ENCODE data around the gene LMO3. TPM values are rescaled to one million over a fixed set of nuclear protein-coding genes. Genes with fewer than 3 reads are reported as not detected.

LMO3 gene
- total RNA-seq, 4 donors from 2014 or later = 132 to 282 (median 197) TPM

DNA sequence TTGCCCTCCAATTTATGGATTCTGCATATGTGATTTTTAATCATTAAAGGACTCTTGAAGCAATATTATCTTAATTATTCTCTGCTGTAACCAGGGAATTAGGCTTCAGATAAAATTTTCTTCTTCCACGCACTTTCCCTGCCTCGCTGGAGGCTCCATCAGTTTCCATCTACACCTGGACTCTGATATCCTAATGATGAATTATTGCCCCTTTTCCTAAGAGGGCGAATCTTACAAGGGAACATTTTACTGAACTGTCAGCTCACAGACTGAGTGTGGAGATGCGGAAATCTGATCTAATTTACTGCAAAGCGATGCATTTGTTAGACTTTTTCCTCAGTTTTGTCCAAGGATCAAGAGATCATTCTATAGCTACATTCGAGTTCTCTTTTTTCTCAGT is 43.0 kb downstream of the LMO3 start:
- TF ChIP-seq POLR2A (IDR thresholded peaks at IDR 0.05) = no peak
- TF ChIP-seq, protein P1, sequence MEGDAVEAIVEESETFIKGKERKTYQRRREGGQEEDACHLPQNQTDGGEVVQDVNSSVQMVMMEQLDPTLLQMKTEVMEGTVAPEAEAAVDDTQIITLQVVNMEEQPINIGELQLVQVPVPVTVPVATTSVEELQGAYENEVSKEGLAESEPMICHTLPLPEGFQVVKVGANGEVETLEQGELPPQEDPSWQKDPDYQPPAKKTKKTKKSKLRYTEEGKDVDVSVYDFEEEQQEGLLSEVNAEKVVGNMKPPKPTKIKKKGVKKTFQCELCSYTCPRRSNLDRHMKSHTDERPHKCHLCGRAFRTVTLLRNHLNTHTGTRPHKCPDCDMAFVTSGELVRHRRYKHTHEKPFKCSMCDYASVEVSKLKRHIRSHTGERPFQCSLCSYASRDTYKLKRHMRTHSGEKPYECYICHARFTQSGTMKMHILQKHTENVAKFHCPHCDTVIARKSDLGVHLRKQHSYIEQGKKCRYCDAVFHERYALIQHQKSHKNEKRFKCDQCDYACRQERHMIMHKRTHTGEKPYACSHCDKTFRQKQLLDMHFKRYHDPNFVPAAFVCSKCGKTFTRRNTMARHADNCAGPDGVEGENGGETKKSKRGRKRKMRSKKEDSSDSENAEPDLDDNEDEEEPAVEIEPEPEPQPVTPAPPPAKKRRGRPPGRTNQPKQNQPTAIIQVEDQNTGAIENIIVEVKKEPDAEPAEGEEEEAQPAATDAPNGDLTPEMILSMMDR (IDR thresholded peaks at IDR 0.05) = no peak
- DNase-seq = no peak
- Histone ChIP-seq H3K4me3 (replicated peaks in 1 of 3) (no peak overlapping the region), H3K9me3 (no peaks in the 10 kb centered on the region), H3K27ac (peak overlapping the region in 1 of 3 donors; percentile 37), H3K27me3 (no peaks in the 10 kb centered on the region), H3K36me3 (no peaks in the 10 kb centered on the region), H3K4me1 (peaks cover 14 to 17% of the 10 kb centered on the region in 2 donors)
- intact Hi-C loops (cut with DNase I) = no loop called here
- WGBS, 2 donors = 81 to 93% methylated on average over 6 of the region's 6 CpGs

DNA sequence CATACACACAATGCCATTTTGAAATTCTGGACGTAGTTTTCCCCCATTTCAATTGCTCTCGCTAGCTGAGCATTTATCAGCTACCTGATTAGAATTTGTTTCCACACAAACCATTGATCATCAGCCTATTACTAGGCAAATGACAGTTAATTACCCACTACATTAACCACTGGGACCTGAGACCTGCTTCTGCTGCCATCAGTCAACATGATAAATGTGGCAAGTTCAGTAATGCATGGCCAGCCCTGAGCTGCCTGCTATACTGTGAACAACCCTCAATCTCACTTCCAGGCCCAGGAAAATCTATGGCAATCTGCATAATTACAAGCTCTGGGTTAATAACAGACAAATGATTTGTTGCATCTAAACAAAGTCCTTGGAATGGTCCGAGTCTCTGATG is 43.5 kb downstream of the LMO3 start:
- Histone ChIP-seq H3K4me1 (peaks cover 14 to 17% of the 10 kb centered on the region in 2 donors), H3K9me3 (no peaks in the 10 kb centered on the region), H3K36me3 (no peaks in the 10 kb centered on the region), H3K27me3 (no peaks in the 10 kb centered on the region), H3K4me3 (replicated peaks in 1 of 3) (no peak overlapping the region), H3K27ac (no peak overlapping the region)
- intact Hi-C loops (cut with DNase I) = no loop called here
- TF ChIP-seq, protein P1 (IDR thresholded peaks at IDR 0.05) = no peak
- no peak for TF ChIP-seq POLR2A (IDR thresholded peaks at IDR 0.05)
- DNase-seq = no peak
- 83 to 90% methylated on average over 3 of the region's 3 CpGs for WGBS, 2 donors

DNA sequence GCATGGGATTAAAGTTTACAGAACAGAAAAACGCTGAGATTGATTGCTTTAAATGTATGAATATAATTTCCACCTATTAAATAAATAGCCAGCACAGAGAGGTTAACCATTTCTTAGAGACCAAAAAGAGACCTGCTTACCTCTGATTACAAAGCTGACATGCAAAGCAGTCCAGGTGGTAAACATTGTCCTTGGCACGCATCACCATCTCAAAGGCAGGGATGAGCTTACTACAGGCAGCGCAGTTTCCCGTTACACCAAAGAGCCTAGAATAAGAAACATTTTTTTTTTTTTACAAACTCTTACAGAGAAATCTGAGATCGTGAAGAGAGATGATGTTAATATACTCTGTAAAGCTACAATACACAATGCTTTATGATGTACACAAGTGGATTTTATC is 45.7 kb downstream of the LMO3 start:
- no peaks in the 10 kb centered on the region for H3K36me3 ChIP-seq
- no peak overlapping the region for H3K4me3 ChIP-seq (replicated peaks in 1 of 3)
- H3K9me3 ChIP-seq = no peaks in the 10 kb centered on the region
- H3K4me1 ChIP-seq = peaks cover 14 to 17% of the 10 kb centered on the region in 2 donors
- DNase-seq = no peak
- TF ChIP-seq, protein P1 (IDR thresholded peaks at IDR 0.05) = no peak
- no peak for TF ChIP-seq POLR2A (IDR thresholded peaks at IDR 0.05)
- intact Hi-C loops (cut with DNase I) = no loop called here
- no peaks in the 10 kb centered on the region for H3K27me3 ChIP-seq
- H3K27ac ChIP-seq = no peak overlapping the region
- WGBS, 2 donors = 83 to 85% methylated on average over 5 of the region's 5 CpGs

DNA sequence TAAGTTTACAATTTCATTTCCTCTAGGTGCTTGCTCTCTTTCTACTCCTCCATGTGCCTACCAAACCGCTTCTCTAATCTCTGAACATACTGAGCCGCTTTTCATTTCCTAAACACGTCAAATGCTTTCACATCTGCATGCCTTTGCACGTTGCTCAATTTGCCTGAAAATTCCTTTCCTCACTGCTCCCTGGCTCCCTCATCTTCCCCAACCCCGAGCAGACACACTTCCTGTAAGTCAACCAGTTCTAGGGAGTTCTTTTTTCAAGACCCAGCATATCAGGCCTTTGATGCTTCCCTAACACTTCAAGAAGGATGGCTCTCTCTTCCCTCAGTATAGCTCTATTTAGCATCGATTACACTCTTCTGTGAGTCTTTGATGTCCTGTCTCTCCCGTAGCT is 50.3 kb downstream of the LMO3 start:
- H3K36me3 ChIP-seq = no peaks in the 10 kb centered on the region
- no peak overlapping the region for H3K4me3 ChIP-seq (replicated peaks in 1 of 3)
- H3K4me1 ChIP-seq = peaks cover 0 to 7% of the 10 kb centered on the region in 2 donors
- no peak for TF ChIP-seq POLR2A (IDR thresholded peaks at IDR 0.05)
- TF ChIP-seq, protein P1 (IDR thresholded peaks at IDR 0.05) = no peak
- H3K9me3 ChIP-seq = no peaks in the 10 kb centered on the region
- H3K27ac ChIP-seq = no peak overlapping the region
- WGBS, 2 donors = 70 to 76% methylated on average over 7 of the region's 7 CpGs
- no peaks in the 10 kb centered on the region for H3K27me3 ChIP-seq
- DNase-seq = no peak
- intact Hi-C loops (cut with DNase I) = no loop called here

DNA sequence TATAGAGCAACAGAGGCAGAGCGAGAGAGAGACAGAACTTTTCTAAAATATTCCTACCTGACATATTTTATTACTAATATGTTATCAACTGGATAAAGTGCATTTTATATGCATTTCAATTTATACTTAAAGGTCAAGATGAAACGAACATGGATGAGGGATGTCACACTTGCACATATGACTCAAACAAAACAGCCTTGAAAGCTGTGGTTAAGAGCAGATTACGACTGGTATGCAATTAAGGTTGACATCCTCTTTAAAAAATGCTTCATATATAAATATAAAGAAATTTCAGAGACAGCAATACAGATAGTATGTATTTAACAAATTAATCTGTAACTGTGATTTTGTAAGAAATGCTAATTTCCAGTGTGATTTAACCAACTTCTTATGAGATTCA is 52.5 kb downstream of the LMO3 start:
- TF ChIP-seq, protein P1 (IDR thresholded peaks at IDR 0.05) = no peak
- TF ChIP-seq POLR2A (IDR thresholded peaks at IDR 0.05) = no peak
- H3K27ac ChIP-seq = no peak overlapping the region
- no peaks in the 10 kb centered on the region for H3K27me3 ChIP-seq
- no peak for DNase-seq
- H3K36me3 ChIP-seq = no peaks in the 10 kb centered on the region
- peaks cover 11 to 17% of the 10 kb centered on the region in 2 donors for H3K4me1 ChIP-seq
- intact Hi-C loops (cut with DNase I) = no loop called here
- no peaks in the 10 kb centered on the region for H3K9me3 ChIP-seq
- no peak overlapping the region for H3K4me3 ChIP-seq (replicated peaks in 1 of 3)
- WGBS, 2 donors = 82 to 84% methylated on average over 3 of the region's 3 CpGs
